WTC11 (cell line): ENCODE results near the gene SIRT5. TPM values are rescaled to one million over a fixed set of nuclear protein-coding genes. Genes with fewer than 3 reads are reported as not detected.

Experiments used
- ATAC-seq: fragments of 200-7000 bp; cut with Tn5 transposase; 2 replicates; pipeline ENCODE4 v1.10.0; 2021; ENCODE audit warnings: mild to moderate bottlenecking, moderate library complexity
- CTCF ChIA-PET: fragments of 300-600 bp; sonication (Branson Sonifier 250); formaldehyde crosslinking; loops from one replicate; lab custom pipeline; 2021; ENCODE audit warnings: antibody characterized with exemption; lab: Charles Lee
- POLR2A ChIA-PET: fragments of 350-600 bp; sonication (Branson Sonifier 250); formaldehyde crosslinking; loops from one replicate; lab custom pipeline; 2021; ENCODE audit warnings: antibody characterized with exemption; lab: Charles Lee
- DNase-seq: peaks from one replicate; pipeline ENCODE4 v3.0.0; 2021; ENCODE audit warnings: low spot score
- H3K27ac Mint-ChIP-seq: 2 replicates; pipeline ENCODE4 v1.8.0; 2021; ENCODE audit warnings: mixed read lengths
- H3K27me3 Mint-ChIP-seq: 2 replicates; pipeline ENCODE4 v1.8.0; 2021; ENCODE audit warnings: low read depth, mild to moderate bottlenecking, moderate library complexity, mixed read lengths
- H3K36me3 Mint-ChIP-seq: 2 replicates; pipeline ENCODE4 v1.8.0; 2021; ENCODE audit warnings: mixed read lengths
- H3K4me1 Mint-ChIP-seq: 2 replicates; pipeline ENCODE4 v1.8.0; 2022; ENCODE audit warnings: mixed read lengths
- H3K4me3 Mint-ChIP-seq: 2 replicates; pipeline ENCODE4 v1.8.0; 2021; ENCODE audit warnings: mild to moderate bottlenecking, moderate library complexity, mixed read lengths
- H3K9me3 Mint-ChIP-seq: 2 replicates; pipeline ENCODE4 v1.8.0; 2021; ENCODE audit warnings: mixed read lengths
- ATF1 ChIP-seq: sonication (generic); formaldehyde crosslinking; IDR thresholded peaks from 2 replicates; pipeline ENCODE4 v1.8.1; 2023; ENCODE audit warnings: mild to moderate bottlenecking, moderate library complexity, missing genetic modification reagents
- ATF3 ChIP-seq: sonication (generic); formaldehyde crosslinking; conservative IDR thresholded peaks from 2 replicates; pipeline ENCODE4 v1.8.1; 2022; ENCODE audit warnings: mild to moderate bottlenecking, missing genetic modification reagents
- CREM ChIP-seq: sonication (generic); formaldehyde crosslinking; IDR thresholded peaks from 2 replicates; pipeline ENCODE4 v1.8.1; 2022; ENCODE audit warnings: mild to moderate bottlenecking, missing genetic modification reagents, moderate library complexity
- E2F5 ChIP-seq: sonication (generic); formaldehyde crosslinking; IDR thresholded peaks from 2 replicates; pipeline ENCODE4 v1.8.1; 2022; ENCODE audit warnings: mild to moderate bottlenecking, moderate library complexity, missing genetic modification reagents
- FOXK1 ChIP-seq: sonication (generic); formaldehyde crosslinking; IDR thresholded peaks from 2 replicates; pipeline ENCODE4 v1.8.0; 2022; ENCODE audit warnings: mild to moderate bottlenecking, moderate library complexity, missing genetic modification reagents
- IRF1 ChIP-seq: sonication (generic); formaldehyde crosslinking; IDR thresholded peaks from 2 replicates; pipeline ENCODE4 v1.8.0; 2023; ENCODE audit warnings: missing genetic modification reagents
- JUN ChIP-seq: sonication (generic); formaldehyde crosslinking; IDR thresholded peaks from 2 replicates; pipeline ENCODE4 v1.8.0; 2023; ENCODE audit warnings: mild to moderate bottlenecking, missing genetic modification reagents
- MLX ChIP-seq: sonication (generic); formaldehyde crosslinking; IDR thresholded peaks from 2 replicates; pipeline ENCODE4 v1.8.1; 2023; ENCODE audit warnings: mild to moderate bottlenecking, missing genetic modification reagents, moderate library complexity
- MXD4 ChIP-seq: fragments of 250-450 bp; sonication (Bioruptor Pico); IDR thresholded peaks from 2 replicates; pipeline ENCODE4 v1.8.0; 2021; ENCODE audit warnings: mild to moderate bottlenecking, moderate library complexity, borderline replicate concordance
- NFATC4 ChIP-seq: fragments of 250-450 bp; sonication (Bioruptor Pico); IDR thresholded peaks from 2 replicates; pipeline ENCODE4 v1.9.0; 2021; ENCODE audit warnings: mild to moderate bottlenecking
- NR2C2 ChIP-seq: sonication (generic); formaldehyde crosslinking; IDR thresholded peaks from 2 replicates; pipeline ENCODE4 v1.8.0; 2022; ENCODE audit warnings: mild to moderate bottlenecking, missing genetic modification reagents
- PRDM15 ChIP-seq: sonication (generic); formaldehyde crosslinking; IDR thresholded peaks from 2 replicates; pipeline ENCODE4 v1.8.0; 2022; ENCODE audit warnings: missing genetic modification reagents
- RORB ChIP-seq: fragments of 250-450 bp; sonication (Bioruptor Pico); IDR thresholded peaks from 2 replicates; pipeline ENCODE4 v1.9.0; 2021; ENCODE audit warnings: mild to moderate bottlenecking
- SMAD3 ChIP-seq: sonication (generic); formaldehyde crosslinking; IDR thresholded peaks from 2 replicates; pipeline ENCODE4 v1.8.0; 2022; ENCODE audit warnings: missing genetic modification reagents, mild to moderate bottlenecking, borderline replicate concordance
- SOX15 ChIP-seq: fragments of 250-450 bp; sonication (Bioruptor Pico); IDR thresholded peaks from 2 replicates; pipeline ENCODE4 v1.9.0; 2021; ENCODE audit warnings: mild to moderate bottlenecking
- USF1 ChIP-seq: sonication (generic); formaldehyde crosslinking; IDR thresholded peaks from 2 replicates; pipeline ENCODE4 v1.8.0; 2022; ENCODE audit warnings: mild to moderate bottlenecking, missing genetic modification reagents
- ZBTB43 ChIP-seq: sonication (generic); formaldehyde crosslinking; IDR thresholded peaks from 2 replicates; pipeline ENCODE4 v1.8.1; 2023; ENCODE audit warnings: mild to moderate bottlenecking, missing genetic modification reagents
- ZMAT4 ChIP-seq: fragments of 250-450 bp; sonication (Bioruptor Pico); IDR thresholded peaks from 2 replicates; pipeline ENCODE4 v1.9.0; 2021; ENCODE audit warnings: mild to moderate bottlenecking
- ZNF281 ChIP-seq: sonication (generic); formaldehyde crosslinking; IDR thresholded peaks from 2 replicates; pipeline ENCODE4 v1.8.0; 2023; ENCODE audit warnings: mild to moderate bottlenecking, missing genetic modification reagents
- ZNF512 ChIP-seq: sonication (generic); formaldehyde crosslinking; IDR thresholded peaks from 2 replicates; pipeline ENCODE4 v1.8.1; 2022; ENCODE audit warnings: missing genetic modification reagents, borderline replicate concordance
- total RNA-seq: library from RNA; stranded (reverse); gene quantifications from 3 replicates; pipeline ENCODE4 v1.2.3, GENCODE V29; 2021

The SIRT5 gene
- total RNA-seq, 1 experiment from 2014 or later = 11.8 TPM

- ChIA-PET CTCF (no interaction called here), POLR2A (no interaction called here)
- TF ChIP-seq RORB (no peak), NR2C2 (CRISPR knock-in tag) (no peak), CREM (CRISPR knock-in tag) (no peak), PRDM15 (CRISPR knock-in tag) (no peak), SOX15 (CRISPR knock-in tag) (no peak), ATF3 (CRISPR knock-in tag) (no peak), SMAD3 (no peak), FOXK1 (CRISPR knock-in tag) (no peak), ATF1 (CRISPR knock-in tag) (no peak), ZBTB43 (CRISPR knock-in tag) (no peak), MLX (CRISPR knock-in tag) (no peak), JUN (no peak), ZMAT4 (no peak), NFATC4 (CRISPR knock-in tag) (no peak), ZNF281 (no peak), E2F5 (CRISPR knock-in tag) (no peak)
- no peaks in the 10 kb centered on the region for H3K9me3 Mint-ChIP-seq
- peaks cover 29% of the 10 kb centered on the region for H3K36me3 Mint-ChIP-seq
- H3K27ac Mint-ChIP-seq = no peak overlapping the region
- no peak overlapping the region for H3K4me3 Mint-ChIP-seq
- no peak for ATAC-seq
- no peaks in the 10 kb centered on the region for H3K4me1 Mint-ChIP-seq
- no peaks in the 10 kb centered on the region for H3K27me3 Mint-ChIP-seq
- DNase-seq = no peak
Observed at GRCh38 chr6:13597073-13597472, 22.7 kb downstream of the SIRT5 start.

- ATAC-seq (no peak), DNase-seq (no peak)
- peaks cover 31% of the 10 kb centered on the region for H3K36me3 Mint-ChIP-seq
- H3K27ac Mint-ChIP-seq = no peak overlapping the region
- ChIA-PET POLR2A (no interaction called here), CTCF (interaction anchor here (0.5 kb wide), 1 partner anchor 25 kb away, joined by 3 read pairs; no protein-coding TSS in a partner anchor)
- H3K4me3 Mint-ChIP-seq = no peak overlapping the region
- no peaks in the 10 kb centered on the region for H3K4me1 Mint-ChIP-seq
- no peaks in the 10 kb centered on the region for H3K9me3 Mint-ChIP-seq
- no peaks in the 10 kb centered on the region for H3K27me3 Mint-ChIP-seq
- TF ChIP-seq JUN = no peak
- no peak for TF ChIP-seq MXD4 (CRISPR knock-in tag)
- no peak for TF ChIP-seq ZNF512 (CRISPR knock-in tag)
- TF ChIP-seq USF1 = no peak
- TF ChIP-seq IRF1 = no peak
- TF ChIP-seq E2F5 (CRISPR knock-in tag) = no peak
Observed at GRCh38 chr6:13600036-13600435, 25.6 kb downstream of the SIRT5 start.
